ENCODE data around the gene BPIFA3.

The BPIFA3 gene

DNA sequence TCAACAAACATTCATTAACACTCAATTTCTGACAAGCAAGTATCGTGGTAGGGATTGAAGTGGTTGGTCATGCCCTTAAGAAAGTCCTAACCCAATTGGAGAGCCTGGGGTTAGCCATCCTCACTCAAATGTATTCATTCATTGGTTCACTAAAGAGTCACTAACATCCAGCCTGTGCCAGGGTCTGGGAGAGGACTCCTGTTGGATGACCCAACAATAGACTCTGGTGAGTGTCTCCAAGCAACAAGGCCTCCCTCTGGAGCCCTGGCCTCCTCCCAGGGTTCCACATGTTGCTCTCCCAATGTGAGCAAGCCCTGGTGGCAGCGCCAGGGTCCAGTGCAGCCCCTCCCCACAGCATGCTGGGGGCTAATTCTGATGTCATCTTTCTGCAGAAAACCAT, at the start of gene BPIFA3:
Gene BPIFA3 (plus strand): TSS at position 301 of the 400 bp plus-strand sequence. CDS start 185 bp downstream, outside the sequence.
- Histone ChIP-seq H3K4me1 (no peaks in the 10 kb centered on the region), H3K4me3 (no peak within 1 kb of the TSS), H3K9me3 (replicated peaks in 1 of 11) (no peaks in the 10 kb centered on the region), H3K4me2 (no peak within 1 kb of the TSS), H3K27me3 (no peaks in the 10 kb centered on the region), H3K27ac (no peak within 1 kb of the TSS), H3K9ac (no peak within 1 kb of the TSS), H4K20me1 (no peaks in the 10 kb centered on the region; a peak in 2 of 22 replicates), H3K36me3 (no peaks in the 10 kb centered on the region)
- no peak for TF ChIP-seq Cebpa-rat (IDR thresholded peaks at IDR 0.05)

DNA sequence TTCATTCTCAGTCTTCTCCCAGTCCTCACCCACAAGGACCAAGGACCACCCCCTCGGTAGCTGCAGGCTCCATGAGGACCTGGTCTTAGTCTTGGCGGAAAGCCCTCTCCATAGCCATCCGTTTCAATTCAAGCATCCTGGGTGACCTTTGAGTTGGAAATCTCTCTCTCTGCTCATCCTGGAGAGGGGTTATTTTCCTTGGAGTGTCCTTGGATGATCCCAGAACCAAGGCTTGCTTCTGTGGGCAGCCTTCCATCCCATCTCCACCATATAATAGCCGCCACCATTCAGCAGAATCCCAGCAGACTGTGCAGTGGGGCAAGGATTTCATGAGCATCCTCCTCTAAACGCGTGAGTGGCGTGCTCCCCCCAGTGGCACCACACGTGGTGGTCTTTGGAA, 49.3 kb upstream of the BPIFA3 start, which contains the start of gene BPIFA2:
Gene BPIFA2 (plus strand): TSS at position 301 of the 400 bp plus-strand sequence. CDS start 987 bp downstream, outside the sequence.
- Histone ChIP-seq H3K4me1 (peaks cover 0 to 6% (median 1%) of the 10 kb centered on the region in 10 experiments; a peak in 8 of 20 replicates), H3K27me3 (no peaks in the 10 kb centered on the region), H3K9ac (no peak within 1 kb of the TSS), H3K36me3 (no peaks in the 10 kb centered on the region), H3K4me3 (no peak within 1 kb of the TSS), H3K9me3 (replicated peaks in 1 of 11) (peaks cover 15 to 36% (median 20%) of the 10 kb centered on the region in 11 experiments), H3K4me2 (no peak within 1 kb of the TSS), H4K20me1 (no peaks in the 10 kb centered on the region), H3K27ac (no peak within 1 kb of the TSS)
- no peak for TF ChIP-seq Cebpa-rat (IDR thresholded peaks at IDR 0.05)

DNA sequence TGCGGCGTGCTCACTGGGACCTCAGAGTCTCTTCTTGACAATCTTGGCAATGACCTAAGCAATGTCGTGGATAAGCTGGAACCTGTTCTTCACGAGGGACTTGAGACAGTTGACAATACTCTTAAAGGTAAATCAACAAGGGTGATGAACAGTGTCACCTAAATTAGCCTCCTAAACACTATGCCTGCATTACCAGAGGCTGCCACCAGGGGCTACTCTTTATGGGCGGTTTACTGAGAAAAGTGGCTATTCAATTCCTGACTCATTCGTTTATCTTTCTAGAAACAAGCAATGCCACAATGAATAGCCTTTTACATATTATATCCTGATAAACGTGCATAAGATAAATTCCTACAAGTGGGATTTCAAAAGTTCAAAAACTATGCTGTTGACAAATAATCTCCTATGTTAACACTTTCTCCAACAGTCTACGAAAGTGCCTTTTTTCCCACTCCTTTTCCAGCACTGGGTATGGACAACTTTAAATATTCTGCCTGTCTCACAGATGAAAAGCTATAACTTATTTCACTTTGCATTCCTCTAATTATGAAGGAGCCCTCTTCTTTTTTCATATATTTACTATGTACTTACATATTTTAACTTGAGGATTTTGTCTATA, 47.9 kb upstream of the BPIFA3 start:
- no peak overlapping the region for H3K4me3 ChIP-seq
- no peaks in the 10 kb centered on the region for H3K36me3 ChIP-seq
- peaks cover 0 to 5% (median 0%) of the 10 kb centered on the region in 10 experiments; a peak in 2 of 20 replicates for H3K4me1 ChIP-seq
- no peak for TF ChIP-seq Cebpa-rat (IDR thresholded peaks at IDR 0.05)
- no peak overlapping the region for H3K9ac ChIP-seq
- H3K27ac ChIP-seq, result no peak overlapping the region
- no peaks in the 10 kb centered on the region for H3K27me3 ChIP-seq
- H3K9me3 ChIP-seq (replicated peaks in 1 of 11), result peaks cover 15 to 36% (median 20%) of the 10 kb centered on the region in 11 experiments
- H3K4me2 ChIP-seq, result no peak overlapping the region
- no peaks in the 10 kb centered on the region for H4K20me1 ChIP-seq

DNA sequence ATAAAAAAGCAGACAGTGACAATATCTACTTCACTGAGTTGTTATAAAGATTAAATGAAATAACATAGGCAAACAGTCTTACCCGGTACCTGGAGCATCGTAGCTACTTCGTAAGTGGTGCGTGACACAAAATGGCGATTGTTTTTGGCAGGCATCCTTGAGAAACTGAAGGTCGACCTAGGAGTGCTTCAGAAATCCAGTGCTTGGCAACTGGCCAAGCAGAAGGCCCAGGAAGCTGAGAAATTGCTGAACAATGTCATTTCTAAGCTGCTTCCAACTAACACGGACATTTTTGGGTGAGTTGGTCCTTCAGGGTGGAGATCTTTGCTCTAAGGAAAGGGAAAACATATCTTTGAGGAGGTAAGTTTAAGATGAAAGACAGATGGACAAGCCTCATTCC, 44.4 kb upstream of the BPIFA3 start:
- H3K9me3 ChIP-seq (replicated peaks in 1 of 11), result peaks cover 15 to 36% (median 20%) of the 10 kb centered on the region in 11 experiments
- H3K27me3 ChIP-seq, result no peaks in the 10 kb centered on the region
- no peak overlapping the region for H3K4me2 ChIP-seq
- no peaks in the 10 kb centered on the region for H4K20me1 ChIP-seq
- no peak for TF ChIP-seq Cebpa-rat (IDR thresholded peaks at IDR 0.05)
- no peak overlapping the region for H3K4me3 ChIP-seq
- H3K4me1 ChIP-seq, result no peaks in the 10 kb centered on the region
- H3K36me3 ChIP-seq, result no peaks in the 10 kb centered on the region
- no peak overlapping the region for H3K27ac ChIP-seq
- H3K9ac ChIP-seq, result no peak overlapping the region

DNA sequence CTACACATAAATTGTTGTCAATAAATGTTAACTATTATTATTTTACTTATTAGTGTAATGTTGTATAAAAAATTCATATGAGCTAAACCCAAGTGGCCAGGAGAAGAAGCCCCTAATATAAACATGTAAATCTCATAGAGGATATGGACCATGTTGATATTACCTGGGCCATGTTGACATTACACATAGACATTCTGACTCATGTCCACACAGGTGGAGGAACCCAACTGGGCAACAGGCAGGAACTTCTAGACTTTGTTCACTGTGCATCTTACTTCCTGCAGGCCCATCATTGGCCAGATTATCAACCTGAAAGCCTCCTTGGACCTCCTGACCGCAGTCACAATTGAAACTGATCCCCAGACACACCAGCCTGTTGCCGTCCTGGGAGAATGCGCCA, 42.0 kb upstream of the BPIFA3 start:
- Histone ChIP-seq H3K36me3 (no peaks in the 10 kb centered on the region), H3K4me1 (no peaks in the 10 kb centered on the region), H3K27ac (no peak overlapping the region), H3K4me2 (no peak overlapping the region), H3K4me3 (no peak overlapping the region), H4K20me1 (no peaks in the 10 kb centered on the region), H3K27me3 (no peaks in the 10 kb centered on the region), H3K9ac (no peak overlapping the region), H3K9me3 (replicated peaks in 1 of 11) (peaks cover 4 to 18% (median 8%) of the 10 kb centered on the region in 11 experiments; a peak in 19 of 22 replicates)
- no peak for TF ChIP-seq Cebpa-rat (IDR thresholded peaks at IDR 0.05)

DNA sequence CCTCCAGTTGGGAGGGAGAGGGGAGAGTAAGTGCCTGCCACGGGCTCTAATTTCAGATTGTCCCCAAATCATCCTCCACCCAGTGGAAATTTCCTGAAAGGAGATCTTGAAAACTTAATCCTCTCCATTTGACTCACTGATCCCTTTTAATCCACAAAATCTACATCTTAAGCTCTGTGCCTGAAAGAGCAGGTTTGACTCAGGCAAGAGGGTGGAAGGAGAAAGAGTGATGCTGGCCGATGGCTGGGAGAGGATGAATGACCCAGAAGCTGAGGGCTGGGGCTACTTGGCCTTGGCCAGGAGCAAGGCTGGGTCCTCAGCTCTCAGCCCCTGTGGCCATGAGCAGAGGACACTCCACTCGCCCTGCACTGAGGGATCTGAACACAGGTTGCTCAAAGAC, 41.1 kb upstream of the BPIFA3 start:
- Histone ChIP-seq H4K20me1 (no peaks in the 10 kb centered on the region), H3K4me1 (no peaks in the 10 kb centered on the region), H3K36me3 (no peaks in the 10 kb centered on the region), H3K27me3 (no peaks in the 10 kb centered on the region), H3K9me3 (replicated peaks in 1 of 11) (peaks cover 0 to 8% (median 0%) of the 10 kb centered on the region in 11 experiments; a peak in 5 of 22 replicates), H3K4me3 (no peak overlapping the region), H3K27ac (no peak overlapping the region), H3K9ac (no peak overlapping the region), H3K4me2 (no peak overlapping the region)
- TF ChIP-seq Cebpa-rat (IDR thresholded peaks at IDR 0.05), result no peak

DNA sequence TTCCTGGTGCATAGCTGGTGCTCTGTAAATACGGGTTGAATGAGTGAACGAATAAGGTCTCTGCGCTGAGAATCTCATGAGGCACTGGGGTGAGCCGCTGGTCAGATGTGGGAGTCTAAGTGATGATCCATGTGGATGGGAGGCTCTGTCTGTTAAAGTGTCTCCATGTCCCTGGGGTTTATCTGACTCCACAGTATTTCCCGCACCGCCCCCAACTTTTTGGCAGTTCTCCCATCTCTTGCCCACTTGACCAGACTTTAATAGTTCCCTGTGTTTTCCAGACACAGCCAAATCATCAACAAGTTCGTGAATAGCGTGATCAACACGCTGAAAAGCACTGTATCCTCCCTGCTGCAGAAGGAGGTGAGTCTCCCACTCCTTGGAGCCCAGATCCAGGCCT, 39.3 kb upstream of the BPIFA3 start:
- no peaks in the 10 kb centered on the region for H3K27me3 ChIP-seq
- H3K27ac ChIP-seq, result no peak overlapping the region
- H3K4me1 ChIP-seq, result no peaks in the 10 kb centered on the region
- H4K20me1 ChIP-seq, result no peaks in the 10 kb centered on the region
- H3K4me3 ChIP-seq, result no peak overlapping the region
- H3K36me3 ChIP-seq, result no peaks in the 10 kb centered on the region
- peaks cover 0 to 5% (median under 1%) of the 10 kb centered on the region in 11 experiments; a peak in 6 of 22 replicates for H3K9me3 ChIP-seq (replicated peaks in 1 of 11)
- no peak overlapping the region for H3K9ac ChIP-seq
- H3K4me2 ChIP-seq, result no peak overlapping the region
- TF ChIP-seq Cebpa-rat (IDR thresholded peaks at IDR 0.05), result no peak

DNA sequence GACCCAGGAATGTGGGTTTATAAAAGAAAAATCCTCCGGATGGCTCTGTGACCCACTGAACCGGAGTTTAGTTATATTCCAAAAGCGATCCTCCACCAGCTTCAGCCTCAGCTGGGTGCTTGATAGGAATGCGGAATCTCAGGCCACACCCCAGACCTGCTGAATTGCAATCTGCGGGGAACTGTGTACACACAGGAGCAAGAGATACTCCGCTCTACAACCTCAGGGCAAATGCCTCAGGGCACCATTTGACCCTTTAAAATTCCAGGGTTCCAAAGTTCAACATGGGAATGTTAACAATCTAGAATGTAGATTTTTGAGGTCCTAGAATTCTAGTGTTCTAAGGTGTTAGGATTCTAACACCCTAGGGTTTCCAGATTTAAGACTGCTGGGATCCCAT, 38.4 kb upstream of the BPIFA3 start:
- no peaks in the 10 kb centered on the region for H4K20me1 ChIP-seq
- H3K4me2 ChIP-seq, result no peak overlapping the region
- TF ChIP-seq Cebpa-rat (IDR thresholded peaks at IDR 0.05), result no peak
- H3K27ac ChIP-seq, result no peak overlapping the region
- no peak overlapping the region for H3K9ac ChIP-seq
- H3K36me3 ChIP-seq, result no peaks in the 10 kb centered on the region
- H3K27me3 ChIP-seq, result no peaks in the 10 kb centered on the region
- no peaks in the 10 kb centered on the region for H3K4me1 ChIP-seq
- no peak overlapping the region for H3K4me3 ChIP-seq
- H3K9me3 ChIP-seq (replicated peaks in 1 of 11), result peaks cover 6 to 13% (median 9%) of the 10 kb centered on the region in 11 experiments; a peak in 17 of 22 replicates

DNA sequence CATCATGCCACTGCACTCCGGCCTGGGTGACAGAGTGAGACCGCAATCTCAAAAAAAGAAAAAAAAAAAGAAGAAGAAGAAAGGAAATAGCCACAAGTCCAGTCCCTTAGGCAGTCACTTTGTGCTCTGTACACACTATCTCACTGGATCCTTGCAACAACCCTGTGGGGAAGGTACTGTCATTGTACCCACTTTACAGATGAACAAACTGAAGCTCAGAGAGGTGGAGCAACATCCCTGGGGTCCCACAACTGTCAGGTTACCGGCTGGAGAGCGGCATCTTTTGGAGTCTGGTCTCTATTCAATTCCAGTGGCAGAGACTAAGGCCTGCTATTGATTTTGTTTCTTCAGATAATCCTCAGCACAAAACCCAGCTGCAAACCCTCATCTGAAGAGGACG, 37.0 kb upstream of the BPIFA3 start:
- no peak for TF ChIP-seq Cebpa-rat (IDR thresholded peaks at IDR 0.05)
- Histone ChIP-seq H3K27me3 (no peaks in the 10 kb centered on the region), H4K20me1 (no peaks in the 10 kb centered on the region), H3K4me2 (no peak overlapping the region), H3K9ac (no peak overlapping the region), H3K4me3 (no peak overlapping the region), H3K4me1 (no peaks in the 10 kb centered on the region), H3K36me3 (no peaks in the 10 kb centered on the region), H3K9me3 (replicated peaks in 1 of 11) (peaks cover 7 to 15% (median 10%) of the 10 kb centered on the region in 11 experiments; a peak in 17 of 22 replicates), H3K27ac (no peak overlapping the region)

DNA sequence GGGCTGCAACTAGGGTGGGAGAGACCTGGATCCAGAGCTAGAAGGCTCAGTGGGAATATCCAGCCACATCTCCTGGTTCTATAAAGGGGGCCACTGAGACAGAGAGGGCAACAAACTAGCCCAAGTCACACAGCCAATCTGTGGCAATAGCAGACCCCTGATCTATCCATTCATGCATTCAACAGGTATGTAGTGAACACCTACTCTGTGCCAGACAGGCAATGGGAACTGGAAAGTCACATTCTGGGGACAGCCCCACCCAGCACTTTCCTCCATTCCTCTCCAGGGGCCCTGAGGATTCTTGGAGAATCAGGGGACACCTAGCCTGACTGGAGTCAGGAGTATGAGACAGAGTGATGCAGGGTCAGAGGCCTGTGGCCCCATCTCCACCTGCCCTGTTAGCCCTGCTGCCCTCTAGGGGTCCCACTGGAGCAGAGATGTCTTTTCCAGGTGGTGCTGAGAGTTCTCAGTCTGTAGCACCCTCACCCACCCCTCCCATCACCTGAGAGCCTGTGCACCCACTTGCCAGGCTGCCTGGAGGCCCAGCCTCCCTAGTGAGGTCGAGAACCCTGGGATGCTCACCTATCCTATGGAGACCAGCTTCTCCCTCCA, 35.6 kb upstream of the BPIFA3 start:
- Histone ChIP-seq H3K27me3 (no peaks in the 10 kb centered on the region), H3K36me3 (no peaks in the 10 kb centered on the region)
- no peak for TF ChIP-seq Cebpa-rat (IDR thresholded peaks at IDR 0.05)

More for the DNA sequence above, 35.6 kb upstream of the BPIFA3 start:
- Histone ChIP-seq H3K4me3 (no peak overlapping the region), H3K4me2 (no peak overlapping the region), H4K20me1 (no peaks in the 10 kb centered on the region), H3K27ac (no peak overlapping the region), H3K4me1 (no peaks in the 10 kb centered on the region), H3K9ac (no peak overlapping the region), H3K9me3 (replicated peaks in 1 of 11) (peaks cover 7 to 15% (median 11%) of the 10 kb centered on the region in 11 experiments; a peak in 17 of 22 replicates)
